Loucy (cell line): ENCODE results near the gene BRSK2.

Source experiments
- H2AFZ ChIP-seq: fragments of 200-600 bp; sonication (generic); 2 replicates; pipeline ENCODE4 v1.6.0; 2016; ENCODE audit warnings: antibody characterized with exemption, mild to moderate bottlenecking, low read length, moderate library complexity
- H3F3A ChIP-seq: fragments of 200-600 bp; 2 replicates; pipeline ENCODE4 v1.6.0; 2016; ENCODE audit warnings: antibody characterized with exemption, low read depth, mild to moderate bottlenecking
- H3K27me3 ChIP-seq: fragments of 200-600 bp; sonication (generic); 2 replicates; pipeline ENCODE4 v1.6.1; 2014; ENCODE audit warnings: low read length, mild to moderate bottlenecking; ENCODE audit not compliant: insufficient read depth, poor library complexity, severe bottlenecking
- H3K36me3 ChIP-seq: fragments of 200-600 bp; sonication (generic); 2 replicates; pipeline ENCODE4 v1.6.1; 2016; ENCODE audit warnings: low read length; ENCODE audit not compliant: insufficient read depth
- H3K4me1 ChIP-seq: fragments of 200-600 bp; sonication (generic); 2 replicates; pipeline ENCODE4 v1.5.1; 2014; ENCODE audit warnings: low read length, mild to moderate bottlenecking; ENCODE audit not compliant: insufficient read depth, poor library complexity, severe bottlenecking
- H3K4me2 ChIP-seq: fragments of 200-600 bp; sonication (generic); 2 replicates; pipeline ENCODE4 v1.6.0; 2014; ENCODE audit warnings: antibody characterized with exemption, low read length, low read depth, mild to moderate bottlenecking; ENCODE audit not compliant: poor library complexity, severe bottlenecking
- H3K4me3 ChIP-seq: fragments of 200-600 bp; sonication (generic); 2 replicates; pipeline ENCODE4 v1.5.1; 2014; ENCODE audit warnings: low read length, mild to moderate bottlenecking, mixed read lengths; ENCODE audit not compliant: poor library complexity, severe bottlenecking
- H3K79me2 ChIP-seq: fragments of 200-600 bp; sonication (generic); 2 replicates; pipeline ENCODE4 v1.6.1; 2014; ENCODE audit warnings: low read length; ENCODE audit not compliant: insufficient read depth
- H3K9ac ChIP-seq: fragments of 200-600 bp; sonication (generic); 2 replicates; pipeline ENCODE4 v1.6.0; 2014; ENCODE audit warnings: mild to moderate bottlenecking, low read depth, low read length, moderate library complexity; ENCODE audit not compliant: poor library complexity, severe bottlenecking
- H3K9me2 ChIP-seq: fragments of 200-600 bp; sonication (generic); replicated peaks from 2 replicates; pipeline ENCODE4 v1.6.1; 2016; ENCODE audit warnings: low read depth, low read length, mixed read lengths
- H3K9me3 ChIP-seq: fragments of 200-600 bp; sonication (generic); 2 replicates; pipeline ENCODE4 v1.6.1; 2014; ENCODE audit warnings: mild to moderate bottlenecking, antibody characterized with exemption, low read length, low read depth; ENCODE audit not compliant: insufficient read depth
- H4K20me1 ChIP-seq: fragments of 200-600 bp; sonication (generic); 2 replicates; pipeline ENCODE4 v1.6.0; 2014; ENCODE audit warnings: antibody characterized with exemption, low read length, mild to moderate bottlenecking; ENCODE audit not compliant: insufficient read depth, poor library complexity, severe bottlenecking
- EZH2phosphoT487 ChIP-seq: fragments of 200-600 bp; IDR thresholded peaks from 2 replicates; pipeline ENCODE4 v1.6.1; 2018; ENCODE audit warnings: antibody characterized with exemption, mild to moderate bottlenecking, moderate library complexity, borderline replicate concordance
- TF ChIP-seq, protein P1 (sequence below): fragments of 200-600 bp; sonication (generic); conservative IDR thresholded peaks from 2 replicates; pipeline ENCODE4 v1.5.1; 2014; ENCODE audit warnings: mild to moderate bottlenecking, antibody characterized with exemption, low read length

Gene BRSK2

DNA sequence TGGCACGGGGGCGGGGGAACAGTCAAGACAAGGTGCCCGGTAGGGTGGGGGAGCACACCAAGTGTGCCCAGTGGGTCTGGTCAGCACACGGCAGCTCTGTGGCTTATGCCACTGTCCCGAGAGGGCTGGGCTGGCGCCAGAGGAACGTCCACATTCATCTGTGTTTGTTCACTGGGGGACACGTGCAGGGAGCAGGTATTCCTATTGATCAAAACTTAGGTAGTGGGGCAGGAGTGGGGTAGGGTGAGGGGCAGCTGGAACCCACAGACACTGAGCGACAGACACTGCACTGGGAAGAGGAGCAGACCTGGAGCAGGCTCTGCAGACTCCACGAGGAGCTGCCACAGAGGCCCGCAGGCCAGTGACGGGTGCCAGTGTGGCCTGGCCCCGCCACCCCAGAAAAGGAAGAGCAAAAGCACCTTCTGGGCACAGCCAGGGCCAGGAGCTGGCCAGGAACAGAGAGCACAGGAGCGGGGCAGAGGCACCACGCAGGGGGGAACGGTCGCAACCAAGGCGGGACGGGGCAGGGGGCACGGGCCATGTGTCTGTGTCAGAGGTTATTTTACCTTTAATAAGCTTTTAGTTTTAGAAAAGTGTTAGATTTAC lies 98.9 kb downstream of the BRSK2 start:
- H3K36me3 ChIP-seq: no peaks in the 10 kb centered on the region
- peaks cover 61% of the 10 kb centered on the region; the same call in 1 of the 2 replicates for H3K79me2 ChIP-seq
- H3K27me3 ChIP-seq: no peaks in the 10 kb centered on the region
- no peaks in the 10 kb centered on the region for H3K9me3 ChIP-seq
- peaks cover 8% of the 10 kb centered on the region for H4K20me1 ChIP-seq
- TF ChIP-seq EZH2phosphoT487: no peak
- TF ChIP-seq, protein P1, sequence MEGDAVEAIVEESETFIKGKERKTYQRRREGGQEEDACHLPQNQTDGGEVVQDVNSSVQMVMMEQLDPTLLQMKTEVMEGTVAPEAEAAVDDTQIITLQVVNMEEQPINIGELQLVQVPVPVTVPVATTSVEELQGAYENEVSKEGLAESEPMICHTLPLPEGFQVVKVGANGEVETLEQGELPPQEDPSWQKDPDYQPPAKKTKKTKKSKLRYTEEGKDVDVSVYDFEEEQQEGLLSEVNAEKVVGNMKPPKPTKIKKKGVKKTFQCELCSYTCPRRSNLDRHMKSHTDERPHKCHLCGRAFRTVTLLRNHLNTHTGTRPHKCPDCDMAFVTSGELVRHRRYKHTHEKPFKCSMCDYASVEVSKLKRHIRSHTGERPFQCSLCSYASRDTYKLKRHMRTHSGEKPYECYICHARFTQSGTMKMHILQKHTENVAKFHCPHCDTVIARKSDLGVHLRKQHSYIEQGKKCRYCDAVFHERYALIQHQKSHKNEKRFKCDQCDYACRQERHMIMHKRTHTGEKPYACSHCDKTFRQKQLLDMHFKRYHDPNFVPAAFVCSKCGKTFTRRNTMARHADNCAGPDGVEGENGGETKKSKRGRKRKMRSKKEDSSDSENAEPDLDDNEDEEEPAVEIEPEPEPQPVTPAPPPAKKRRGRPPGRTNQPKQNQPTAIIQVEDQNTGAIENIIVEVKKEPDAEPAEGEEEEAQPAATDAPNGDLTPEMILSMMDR: no peak
- H3K9ac ChIP-seq: no peak overlapping the region
- no peaks in the 10 kb centered on the region for H3K9me2 ChIP-seq
- no peak overlapping the region for H3K4me3 ChIP-seq
- H3F3A ChIP-seq: no peaks in the 10 kb centered on the region
- no peak overlapping the region for H2AFZ ChIP-seq
- H3K4me1 ChIP-seq: peaks cover 3% of the 10 kb centered on the region
- H3K4me2 ChIP-seq: no peak overlapping the region

DNA sequence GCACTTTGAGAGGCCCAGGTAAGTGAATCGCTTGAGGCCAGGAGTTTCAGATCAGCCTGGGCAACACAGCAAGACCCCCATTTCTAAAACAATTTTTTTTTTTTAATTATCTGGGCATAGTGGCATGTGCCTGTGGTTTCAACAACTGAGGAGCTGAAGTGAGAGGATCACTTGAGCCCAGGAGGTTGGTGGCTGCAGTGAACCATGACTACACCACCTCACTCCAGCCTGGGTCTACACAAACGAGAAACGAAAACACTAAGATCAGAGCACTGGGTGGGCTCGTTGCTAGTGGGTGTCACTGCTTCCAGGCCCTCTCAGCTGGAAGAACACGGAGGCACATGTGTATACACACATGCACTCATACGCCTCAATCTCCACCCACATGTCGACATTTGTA lies 100.9 kb downstream of the BRSK2 start:
- Histone ChIP-seq H3K9me2 (no peaks in the 10 kb centered on the region), H3K9me3 (no peaks in the 10 kb centered on the region), H3F3A (no peaks in the 10 kb centered on the region), H3K27me3 (no peaks in the 10 kb centered on the region), H2AFZ (no peak overlapping the region), H4K20me1 (peaks cover 8% of the 10 kb centered on the region), H3K4me1 (peaks cover 3% of the 10 kb centered on the region), H3K36me3 (no peaks in the 10 kb centered on the region), H3K79me2 (peaks cover 62% of the 10 kb centered on the region; the same call in 1 of the 2 replicates), H3K4me3 (no peak overlapping the region), H3K9ac (no peak overlapping the region), H3K4me2 (no peak overlapping the region)
- TF ChIP-seq EZH2phosphoT487: no peak
- TF ChIP-seq, protein P1: no peak

DNA sequence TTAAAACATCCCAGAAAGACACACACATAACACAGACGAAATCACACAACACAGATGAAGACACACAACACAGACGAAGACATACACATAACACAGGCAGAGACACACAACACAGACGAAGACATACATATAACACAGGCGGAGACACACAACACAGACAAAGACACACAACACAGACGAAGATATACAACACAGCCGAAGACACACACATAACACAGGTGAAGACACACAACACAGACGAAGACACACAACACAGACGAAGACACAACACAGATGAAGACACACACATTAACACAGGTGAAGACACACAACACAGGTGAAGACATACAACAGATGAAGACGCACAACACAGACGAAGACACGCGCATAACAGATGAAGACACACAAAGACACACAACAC lies 101.6 kb downstream of the BRSK2 start:
- Histone ChIP-seq H3F3A (no peaks in the 10 kb centered on the region), H3K9ac (no peak overlapping the region), H3K4me2 (no peak overlapping the region), H3K4me1 (peaks cover 3% of the 10 kb centered on the region), H4K20me1 (peaks cover 8% of the 10 kb centered on the region), H3K27me3 (no peaks in the 10 kb centered on the region), H3K9me3 (no peaks in the 10 kb centered on the region), H3K79me2 (peaks cover 66% of the 10 kb centered on the region; the same call in 1 of the 2 replicates), H3K4me3 (no peak overlapping the region), H3K36me3 (no peaks in the 10 kb centered on the region), H2AFZ (no peak overlapping the region), H3K9me2 (no peaks in the 10 kb centered on the region)
- TF ChIP-seq, protein P1: no peak
- TF ChIP-seq EZH2phosphoT487: no peak
